Astrocyte of the spinal cord (primary cell): ENCODE results near the gene RABGEF1.
"Not testable (repeated sequence)": the region's sequence is repeated elsewhere in the genome, so short reads cannot be mapped to it uniquely, and the experiment has no call there.

Experiments
- DNase-seq: peaks from one replicate; pipeline ENCODE4 v3.0.0; 2011; ENCODE audit warnings: low read depth, low spot score
- H3K4me3 ChIP-seq: 2 replicates; pipeline ENCODE4 v1.5.1; 2011; ENCODE audit warnings: low read depth, mild to moderate bottlenecking, low read length, moderate library complexity
- in situ Hi-C: cut with HindIII; loops from 2 replicates; pipeline ENCODE4 v1.10.0; 2017; ENCODE audit warnings: low sequenced_read_pairs
- TF ChIP-seq, protein P1 (sequence below): IDR thresholded peaks from 2 replicates; pipeline ENCODE4 v1.5.1; 2012; ENCODE audit warnings: low read depth, mild to moderate bottlenecking, low read length, inconsistent platforms

RABGEF1 gene

DNA sequence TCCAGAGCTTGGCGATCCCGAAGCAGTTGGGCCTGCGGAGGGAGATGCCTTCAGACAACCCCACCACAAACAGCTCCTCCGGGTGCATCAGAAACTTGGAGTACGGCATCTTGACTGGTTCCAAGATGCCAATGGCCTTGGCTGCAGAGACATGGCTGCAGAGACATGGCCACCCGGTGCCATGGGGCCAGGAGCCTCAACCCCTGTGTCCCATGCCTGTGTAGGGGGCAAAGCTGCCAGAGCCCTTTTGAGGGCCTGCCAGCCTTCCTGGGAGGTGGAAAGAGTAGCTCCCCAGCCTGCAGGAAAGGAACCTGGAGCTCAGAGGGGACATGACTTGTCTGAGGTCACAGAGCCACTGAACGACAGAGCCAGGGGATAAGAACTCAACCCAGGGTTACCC is 83.5 kb downstream of the RABGEF1 start:
- no peak for DNase-seq
- TF ChIP-seq, protein P1, sequence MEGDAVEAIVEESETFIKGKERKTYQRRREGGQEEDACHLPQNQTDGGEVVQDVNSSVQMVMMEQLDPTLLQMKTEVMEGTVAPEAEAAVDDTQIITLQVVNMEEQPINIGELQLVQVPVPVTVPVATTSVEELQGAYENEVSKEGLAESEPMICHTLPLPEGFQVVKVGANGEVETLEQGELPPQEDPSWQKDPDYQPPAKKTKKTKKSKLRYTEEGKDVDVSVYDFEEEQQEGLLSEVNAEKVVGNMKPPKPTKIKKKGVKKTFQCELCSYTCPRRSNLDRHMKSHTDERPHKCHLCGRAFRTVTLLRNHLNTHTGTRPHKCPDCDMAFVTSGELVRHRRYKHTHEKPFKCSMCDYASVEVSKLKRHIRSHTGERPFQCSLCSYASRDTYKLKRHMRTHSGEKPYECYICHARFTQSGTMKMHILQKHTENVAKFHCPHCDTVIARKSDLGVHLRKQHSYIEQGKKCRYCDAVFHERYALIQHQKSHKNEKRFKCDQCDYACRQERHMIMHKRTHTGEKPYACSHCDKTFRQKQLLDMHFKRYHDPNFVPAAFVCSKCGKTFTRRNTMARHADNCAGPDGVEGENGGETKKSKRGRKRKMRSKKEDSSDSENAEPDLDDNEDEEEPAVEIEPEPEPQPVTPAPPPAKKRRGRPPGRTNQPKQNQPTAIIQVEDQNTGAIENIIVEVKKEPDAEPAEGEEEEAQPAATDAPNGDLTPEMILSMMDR = no peak
- in situ Hi-C loops = no loop called here
- no peak overlapping the region for H3K4me3 ChIP-seq

DNA sequence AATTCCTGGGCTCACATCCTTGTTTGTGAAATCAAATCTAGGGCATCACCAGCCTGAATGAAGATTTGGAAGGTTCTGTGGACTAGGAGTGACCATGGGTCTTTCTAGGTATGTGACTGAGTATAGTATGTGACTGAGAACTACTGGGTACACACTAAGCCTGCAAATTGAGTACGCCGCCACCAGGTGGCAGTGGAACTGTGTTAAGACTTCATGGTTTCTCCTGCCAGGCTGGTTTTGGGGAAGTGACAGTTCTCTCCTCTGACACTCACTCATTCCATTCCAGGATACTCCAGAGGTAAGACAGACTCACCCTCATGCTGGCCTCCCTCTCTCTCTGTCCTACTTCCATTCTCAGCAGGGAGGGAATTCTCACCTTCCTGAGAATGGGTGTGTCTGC is 85.0 kb downstream of the RABGEF1 start:
- TF ChIP-seq, protein P1 = peak; percentile 22
- peak; percentile 10 for DNase-seq
- H3K4me3 ChIP-seq, in situ Hi-C loops: not testable (repeated sequence)

DNA sequence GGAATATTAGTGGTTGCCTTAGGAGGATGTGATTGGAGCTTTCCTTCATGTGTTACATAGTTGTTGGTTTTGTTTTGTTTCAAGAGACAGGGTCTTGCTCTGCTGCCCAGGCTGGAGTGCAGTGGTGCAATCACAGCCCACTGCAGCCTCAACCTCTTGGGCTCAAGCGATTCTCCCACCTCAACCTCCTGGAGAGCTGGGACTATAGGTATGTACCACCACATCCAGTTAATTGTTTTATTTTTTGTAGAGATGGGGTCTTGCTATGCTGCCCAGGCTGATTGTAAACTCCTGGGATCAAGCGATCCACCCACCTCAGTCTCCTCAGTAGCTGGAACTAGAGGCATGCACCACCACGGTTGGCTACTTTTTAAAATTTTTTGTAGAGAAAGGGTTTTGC is 86.1 kb downstream of the RABGEF1 start:
- DNase-seq = no peak
- TF ChIP-seq, protein P1 = no peak
- H3K4me3 ChIP-seq = no peak overlapping the region
- in situ Hi-C loops = no loop called here

DNA sequence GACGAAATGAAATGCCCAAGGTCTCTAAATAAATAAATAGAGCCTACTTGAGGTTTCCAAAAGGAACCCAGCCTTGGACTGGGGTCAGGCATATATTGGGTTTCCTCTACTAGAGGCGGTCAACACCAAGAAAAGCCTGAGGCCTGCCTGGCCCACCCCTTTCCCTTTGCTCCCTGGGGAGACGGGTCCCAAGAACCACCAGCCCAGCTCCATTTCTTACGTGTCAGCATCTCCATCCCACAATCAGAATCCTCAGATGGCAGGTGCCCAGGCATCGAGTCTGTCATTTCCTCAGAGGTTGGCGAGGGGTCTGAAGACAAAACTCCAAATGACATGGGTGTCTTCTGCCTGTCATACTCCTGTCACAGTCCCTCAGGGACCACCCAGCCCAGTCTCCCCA is 90.4 kb downstream of the RABGEF1 start:
- DNase-seq, H3K4me3 ChIP-seq, in situ Hi-C loops: not testable (repeated sequence)

DNA sequence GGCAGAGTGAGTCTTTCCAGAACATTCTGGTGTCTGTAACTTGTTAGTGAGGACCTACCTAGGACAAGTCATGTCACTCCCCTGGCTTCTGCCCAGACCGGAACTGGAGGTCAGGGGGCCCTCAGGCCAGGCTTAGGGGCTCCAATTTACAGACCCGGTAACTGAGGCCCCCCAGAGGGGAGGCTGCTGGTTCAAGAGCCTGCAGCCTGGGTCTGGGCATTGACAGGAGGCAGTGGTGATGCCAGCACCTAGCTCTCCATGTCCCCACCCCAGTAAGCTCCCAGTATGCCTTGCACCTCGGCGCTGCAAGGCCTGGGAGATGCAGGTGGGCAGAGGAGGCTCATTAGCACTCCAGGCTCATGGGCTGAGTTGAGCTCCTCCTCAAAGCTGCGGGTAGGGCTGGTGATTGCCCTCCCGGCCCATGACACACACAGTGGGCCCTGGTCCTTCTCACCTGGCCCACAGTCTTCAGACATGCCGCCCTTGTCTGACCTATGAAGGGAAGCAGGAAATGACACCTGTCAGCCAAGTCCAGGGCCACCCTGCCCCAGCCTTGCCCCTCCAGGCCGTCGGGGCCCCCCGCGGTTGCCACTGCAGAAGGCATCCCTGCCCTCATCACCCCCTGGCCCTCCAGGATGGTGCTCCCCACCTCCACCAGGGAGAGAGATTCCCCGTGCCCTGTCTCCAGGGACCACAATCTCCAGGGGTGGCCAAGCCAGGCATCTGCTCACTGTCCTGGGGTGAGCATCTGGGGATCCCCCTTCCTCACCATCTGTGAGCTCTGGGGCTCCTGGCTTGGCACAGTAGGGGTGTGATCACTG is 92.2 kb downstream of the RABGEF1 start:
- TF ChIP-seq, protein P1 = no peak
- in situ Hi-C loops = no loop called here

DNA sequence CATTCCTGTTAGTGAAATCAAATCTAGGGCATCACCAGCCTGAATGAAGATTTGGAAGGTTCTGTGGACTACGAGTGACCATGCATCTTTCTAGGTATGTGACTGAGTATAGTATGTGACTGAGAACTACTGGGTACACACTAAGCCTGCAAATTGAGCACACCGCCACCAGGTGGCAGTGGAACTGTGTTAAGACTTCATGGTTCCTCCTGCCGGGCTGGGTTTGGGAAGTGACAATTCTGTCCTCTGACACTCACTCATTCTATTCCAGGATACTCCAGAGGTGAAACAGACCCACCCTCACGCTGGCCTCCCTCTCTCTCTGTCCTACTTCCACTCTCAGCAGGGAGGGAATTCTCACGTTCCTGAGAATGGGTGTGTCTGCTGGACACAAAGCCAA is 96.5 kb downstream of the RABGEF1 start:
- in situ Hi-C loops = no loop called here
- H3K4me3 ChIP-seq = no peak overlapping the region
- peak; percentile 5 for DNase-seq
- TF ChIP-seq, protein P1 = peak; percentile 37

More for the DNA sequence above, 92.2 kb downstream of the RABGEF1 start:
- H3K4me3 ChIP-seq = no peak overlapping the region
- no peak for DNase-seq

DNA sequence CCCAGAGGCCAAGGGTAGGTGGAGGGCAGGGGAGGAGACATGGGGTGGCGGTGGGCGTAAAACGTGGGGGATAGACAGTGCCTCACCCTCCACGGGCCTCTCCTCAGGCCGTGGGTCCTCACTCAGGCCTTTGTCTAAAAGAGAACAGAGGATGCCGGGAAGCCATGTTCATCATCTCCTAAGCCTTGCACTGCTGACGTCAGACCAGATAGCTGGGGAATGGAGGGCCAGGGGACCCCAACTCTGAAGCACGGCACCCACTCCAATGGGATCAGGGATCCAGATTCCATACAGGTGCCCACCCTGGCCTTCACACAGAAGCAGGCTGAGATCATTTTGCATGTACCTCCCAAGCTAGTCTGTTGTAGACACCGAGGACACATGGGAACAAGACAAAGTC is 97.1 kb downstream of the RABGEF1 start:
- TF ChIP-seq, protein P1 = no peak
- in situ Hi-C loops = no loop called here
- H3K4me3 ChIP-seq = no peak overlapping the region
- no peak for DNase-seq
